Activated CD8-positive, alpha-beta T cell treated with anti-CD3 and anti-CD28 coated beads for 36 hours (primary cell): ENCODE measurements around the gene MICAL2. TPM values are rescaled to one million over a fixed set of nuclear protein-coding genes. Genes with fewer than 3 reads are reported as not detected.

Source experiments
- ATAC-seq: fragments of 200-7000 bp; cut with Tn5 transposase; one replicate; pipeline ENCODE4 v1.10.0; 2021; ENCODE audit warnings: mild to moderate bottlenecking, moderate library complexity
- CTCF ChIA-PET: fragments of 350-600 bp; sonication (Branson Sonifier 250); formaldehyde crosslinking; loops from one replicate; lab custom pipeline; 2021; ENCODE audit warnings: antibody characterized with exemption; lab: Charles Lee
- POLR2A ChIA-PET: fragments of 350-600 bp; sonication (Branson Sonifier 250); formaldehyde crosslinking; loops from one replicate; lab custom pipeline; 2021; ENCODE audit warnings: antibody characterized with exemption; lab: Charles Lee
- DNase-seq: peaks from one replicate; pipeline ENCODE4 v3.0.0-alpha.2; 2020
- H3K27ac Mint-ChIP-seq: one replicate; pipeline ENCODE4 v1.8.0; 2021; ENCODE audit warnings: mild to moderate bottlenecking, mixed read lengths
- H3K27me3 Mint-ChIP-seq: one replicate; pipeline ENCODE4 v1.8.0; 2021; ENCODE audit warnings: mixed read lengths
- H3K36me3 Mint-ChIP-seq: one replicate; pipeline ENCODE4 v1.8.0; 2021; ENCODE audit warnings: low read depth, mixed read lengths
- H3K4me1 Mint-ChIP-seq: one replicate; pipeline ENCODE4 v1.8.0; 2021; ENCODE audit warnings: low read depth, mixed read lengths
- H3K4me3 Mint-ChIP-seq: one replicate; pipeline ENCODE4 v1.8.0; 2021; ENCODE audit warnings: mild to moderate bottlenecking, moderate library complexity, mixed read lengths
- H3K9me3 Mint-ChIP-seq: one replicate; pipeline ENCODE4 v1.8.0; 2021; ENCODE audit warnings: mixed read lengths
- CTCF ChIP-seq: fragments of 200-600 bp; IDR thresholded peaks from one replicate; pipeline ENCODE4 v1.8.0; 2022; ENCODE audit warnings: antibody characterized with exemption, mild to moderate bottlenecking
- intact Hi-C: fragments of 100-400 bp; cut with micrococcal nuclease; formaldehyde crosslinking; loops from one replicate; pipeline ENCODE4 v1.10.0; 2022
- total RNA-seq, 2 experiments: library from RNA; stranded (reverse); gene quantifications; one replicate each; pipeline ENCODE4 v1.2.3, GENCODE V29; 2021

The MICAL2 gene
- total RNA-seq, 2 experiments from 2014 or later = 99.8 to 105 TPM

DNA sequence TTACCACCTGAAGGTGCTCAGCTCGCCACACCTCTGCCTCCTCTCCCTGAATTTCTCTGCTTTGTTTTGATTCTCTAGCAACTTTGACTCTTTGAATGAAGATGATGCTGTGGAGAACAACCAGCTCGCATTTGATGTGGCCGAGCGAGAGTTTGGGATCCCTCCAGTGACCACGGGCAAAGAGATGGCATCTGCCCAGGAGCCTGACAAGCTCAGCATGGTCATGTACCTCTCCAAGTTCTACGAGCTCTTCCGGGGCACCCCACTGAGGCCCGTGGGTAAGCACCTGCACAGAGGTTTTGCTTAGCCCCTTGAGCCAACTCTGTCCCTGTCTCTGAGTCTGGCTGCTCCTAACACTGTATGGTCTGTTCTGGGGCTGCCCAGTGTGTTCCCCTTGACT, 115.7 kb downstream of the MICAL2 start:
- ATAC-seq = no peak
- DNase-seq = no peak
- Mint-ChIP-seq H3K27me3 (no peaks in the 10 kb centered on the region), H3K4me1 (peaks cover 44% of the 10 kb centered on the region), H3K36me3 (peaks cover 69% of the 10 kb centered on the region), H3K4me3 (no peak overlapping the region), H3K9me3 (no peaks in the 10 kb centered on the region), H3K27ac (peak overlapping the region; percentile 46)
- intact Hi-C loops = no loop called here
- ChIA-PET CTCF (interaction anchor here (2.1 to 5.0 kb wide), 3 partner anchors 10 to 139 kb away, joined by 12 to 36 read pairs (median 17); no protein-coding TSS in a partner anchor), POLR2A (interaction anchor here (1.8 to 3.8 kb wide), 3 partner anchors 9 to 28 kb away, joined by 5 to 39 read pairs (median 24); no protein-coding TSS in a partner anchor)
- no peak for TF ChIP-seq CTCF

GRCh38 chr11:12229450-12230229, 119.2 kb downstream of the MICAL2 start:
- POLR2A ChIA-PET = no interaction called here
- Mint-ChIP-seq H3K27me3 (no peaks in the 10 kb centered on the region), H3K36me3 (peaks cover 72% of the 10 kb centered on the region), H3K4me3 (no peak overlapping the region), H3K9me3 (peaks cover 2% of the 10 kb centered on the region), H3K4me1 (peaks cover 16% of the 10 kb centered on the region), H3K27ac (no peak overlapping the region)
- ATAC-seq = no peak
- TF ChIP-seq CTCF = no peak
- CTCF ChIA-PET = no interaction called here
- intact Hi-C loops = no loop called here
- no peak for DNase-seq

DNA sequence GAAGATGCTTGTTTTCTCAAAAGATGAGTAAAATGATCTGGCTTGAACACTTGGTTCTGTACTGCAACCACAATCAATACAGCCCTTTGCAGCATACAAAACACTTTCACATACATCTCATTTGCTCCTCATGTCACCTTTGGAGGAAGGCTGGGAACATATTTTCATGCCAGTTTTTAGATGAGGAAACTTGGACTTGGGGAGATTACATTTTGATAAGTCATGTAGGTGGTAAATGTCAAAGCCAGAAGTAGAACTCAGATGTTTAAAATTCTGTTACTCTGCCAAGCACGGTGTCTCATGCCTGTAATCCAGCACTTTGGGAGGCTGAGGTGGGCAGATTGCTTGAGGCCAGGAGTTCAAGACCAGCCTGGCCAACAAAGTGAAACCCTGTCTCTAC, 121.8 kb downstream of the MICAL2 start:
- DNase-seq (no peak), ATAC-seq (no peak)
- Mint-ChIP-seq H3K4me1 (peaks cover 30% of the 10 kb centered on the region), H3K36me3 (peaks cover 67% of the 10 kb centered on the region), H3K27ac (peak overlapping the region; percentile 10), H3K9me3 (peaks cover 3% of the 10 kb centered on the region), H3K27me3 (no peaks in the 10 kb centered on the region), H3K4me3 (no peak overlapping the region)
- TF ChIP-seq CTCF = no peak
- ChIA-PET POLR2A (no interaction called here), CTCF (no interaction called here)
- intact Hi-C loops = no loop called here

GRCh38 chr11:12232817-12233601, 122.6 kb downstream of the MICAL2 start:
- no peak for TF ChIP-seq CTCF
- ChIA-PET CTCF (interaction anchor here (0.8 to 1.8 kb wide), 7 partner anchors 9 to 188 kb away, joined by 3 to 6 read pairs (median 3); no protein-coding TSS in a partner anchor), POLR2A (interaction anchor here (1.1 to 4.9 kb wide), 2 partner anchors 8 to 12 kb away, joined by 4 to 39 read pairs; no protein-coding TSS in a partner anchor)
- Mint-ChIP-seq H3K27me3 (no peaks in the 10 kb centered on the region), H3K9me3 (peaks cover 3% of the 10 kb centered on the region), H3K36me3 (peaks cover 62% of the 10 kb centered on the region), H3K27ac (no peak overlapping the region), H3K4me3 (no peak overlapping the region), H3K4me1 (peaks cover 30% of the 10 kb centered on the region)
- intact Hi-C loops = no loop called here
- no peak for DNase-seq
- no peak for ATAC-seq
